GM18520 (cell line): ENCODE data around the gene STK25.

ENCODE experiments used
- ATAC-seq: cut with Tn5 transposase; IDR thresholded peaks from one replicate; pipeline ENCODE4 v1.9.1; 2021; ENCODE audit not compliant: unreplicated experiment

Gene STK25

GRCh38 chr2:241508240-241509154 is at the start of gene STK25:
Gene STK25 (minus strand): TSS chr2:241508584. CDS start chr2:241508035, 549 bp downstream.
- peak; percentile 91 for ATAC-seq

GRCh38 chr2:241556746-241557145 is 48.4 kb upstream of the STK25 start:
- ATAC-seq: no peak

GRCh38 chr2:241555711-241556110 is 47.3 kb upstream of the STK25 start:
- no peak for ATAC-seq

GRCh38 chr2:241554610-241555322 is 46.4 kb upstream of the STK25 start:
- ATAC-seq: no peak

- no peak for ATAC-seq
Observed at GRCh38 chr2:241553981-241554380, 45.6 kb upstream of the STK25 start.

GRCh38 chr2:241553512-241553830 is 45.1 kb upstream of the STK25 start:
- ATAC-seq: no peak

GRCh38 chr2:241551998-241552737 is 43.8 kb upstream of the STK25 start:
- ATAC-seq: no peak

GRCh38 chr2:241551599-241551997 is 43.2 kb upstream of the STK25 start:
- ATAC-seq: no peak

GRCh38 chr2:241550616-241551580 is 42.5 kb upstream of the STK25 start:
- no peak for ATAC-seq

- ATAC-seq: no peak
Observed at GRCh38 chr2:241548451-241548835, 40.1 kb upstream of the STK25 start.

- no peak for ATAC-seq
Observed at GRCh38 chr2:241547781-241548450, 39.5 kb upstream of the STK25 start.

- ATAC-seq: no peak
Observed at GRCh38 chr2:241546771-241547498, 38.6 kb upstream of the STK25 start.

GRCh38 chr2:241545523-241546473 is 37.4 kb upstream of the STK25 start:
- no peak for ATAC-seq

GRCh38 chr2:241545106-241545505 is 36.7 kb upstream of the STK25 start:
- ATAC-seq: no peak

- no peak for ATAC-seq
Observed at GRCh38 chr2:241542278-241542605, 33.9 kb upstream of the STK25 start.

- no peak for ATAC-seq
Observed at GRCh38 chr2:241541564-241542277, 33.3 kb upstream of the STK25 start.

- no peak for ATAC-seq
Observed at GRCh38 chr2:241540771-241541561, 32.6 kb upstream of the STK25 start.
